OCI-LY1 (cell line): ENCODE data around the gene B3GNT5.

Experiments
- H2AFZ ChIP-seq: fragments of 200-600 bp; sonication (generic), shearing (Covaris generic); 2 replicates; pipeline ENCODE4 v1.6.0; 2014; ENCODE audit warnings: antibody characterized with exemption, mild to moderate bottlenecking, low read length
- H3F3A ChIP-seq: fragments of 200-600 bp; sonication (generic), shearing (Covaris generic); 2 replicates; pipeline ENCODE4 v1.6.0; 2014; ENCODE audit warnings: mild to moderate bottlenecking, antibody characterized with exemption, low read length, moderate library complexity; ENCODE audit not compliant: insufficient read depth
- H3K27ac ChIP-seq: fragments of 200-600 bp; sonication (generic); 2 replicates; pipeline ENCODE4 v1.5.1; 2014; ENCODE audit warnings: low read length, mixed run types, mild to moderate bottlenecking, low read depth; ENCODE audit not compliant: poor library complexity, severe bottlenecking
- H3K27me3 ChIP-seq: fragments of 200-600 bp; sonication (generic); 2 replicates; pipeline ENCODE4 v1.6.0; 2014; ENCODE audit warnings: antibody characterized with exemption, mild to moderate bottlenecking, low read length, moderate library complexity; ENCODE audit not compliant: insufficient read depth
- H3K36me3 ChIP-seq: fragments of 200-600 bp; sonication (generic); 2 replicates; pipeline ENCODE4 v1.6.1; 2014; ENCODE audit warnings: mild to moderate bottlenecking, antibody characterized with exemption, low read length, moderate library complexity, mixed read lengths; ENCODE audit not compliant: insufficient read depth
- H3K4me1 ChIP-seq: fragments of 200-600 bp; sonication (generic); 2 replicates; pipeline ENCODE4 v1.5.1; 2014; ENCODE audit warnings: mild to moderate bottlenecking, low read length, moderate library complexity; ENCODE audit not compliant: insufficient read depth, severe bottlenecking
- H3K4me2 ChIP-seq: fragments of 200-600 bp; sonication (generic), shearing (Covaris generic); 2 replicates; pipeline ENCODE4 v1.6.1; 2014; ENCODE audit warnings: low read length
- H3K4me3 ChIP-seq: fragments of 200-600 bp; sonication (generic); 2 replicates; pipeline ENCODE4 v1.5.1; 2014; ENCODE audit warnings: low read length, low read depth, mild to moderate bottlenecking, mixed read lengths; ENCODE audit not compliant: poor library complexity, severe bottlenecking
- H3K79me2 ChIP-seq: fragments of 200-600 bp; shearing (Covaris generic); 2 replicates; pipeline ENCODE4 v1.6.1; 2016; ENCODE audit warnings: mixed run types, low read length, mixed read lengths; ENCODE audit not compliant: insufficient read depth
- H3K9ac ChIP-seq: fragments of 200-600 bp; sonication (generic), shearing (Covaris generic); 2 replicates; pipeline ENCODE4 v1.6.1; 2014; ENCODE audit warnings: mild to moderate bottlenecking, low read length, mixed read lengths
- H3K9me2 ChIP-seq: fragments of 200-600 bp; sonication (generic), shearing (Covaris generic); 2 replicates; pipeline ENCODE4 v1.6.1; 2014; ENCODE audit warnings: low read depth, mild to moderate bottlenecking, low read length, mixed read lengths
- H3K9me3 ChIP-seq: fragments of 200-600 bp; shearing (Covaris generic); 2 replicates; pipeline ENCODE4 v1.6.1; 2014; ENCODE audit warnings: low read length, mixed read lengths
- H4K20me1 ChIP-seq: fragments of 200-600 bp; sonication (generic), shearing (Covaris generic); 2 replicates; pipeline ENCODE4 v1.6.0; 2016; ENCODE audit warnings: mild to moderate bottlenecking, low read length; ENCODE audit not compliant: insufficient read depth
- EZH2 ChIP-seq: fragments of 200-600 bp; sonication (generic), shearing (Covaris generic); IDR thresholded peaks from 2 replicates; pipeline ENCODE4 v1.8.0; 2017; ENCODE audit warnings: borderline replicate concordance, mixed run types, mild to moderate bottlenecking, antibody characterized with exemption, low read length, moderate library complexity, mixed read lengths
- TF ChIP-seq, protein P1 (sequence below): fragments of 200-600 bp; sonication (generic), shearing (Covaris generic); IDR thresholded peaks from 2 replicates; pipeline ENCODE4 v1.5.1; 2017; ENCODE audit warnings: mild to moderate bottlenecking, antibody characterized with exemption, low read length, moderate library complexity, mixed read lengths

B3GNT5 gene

DNA sequence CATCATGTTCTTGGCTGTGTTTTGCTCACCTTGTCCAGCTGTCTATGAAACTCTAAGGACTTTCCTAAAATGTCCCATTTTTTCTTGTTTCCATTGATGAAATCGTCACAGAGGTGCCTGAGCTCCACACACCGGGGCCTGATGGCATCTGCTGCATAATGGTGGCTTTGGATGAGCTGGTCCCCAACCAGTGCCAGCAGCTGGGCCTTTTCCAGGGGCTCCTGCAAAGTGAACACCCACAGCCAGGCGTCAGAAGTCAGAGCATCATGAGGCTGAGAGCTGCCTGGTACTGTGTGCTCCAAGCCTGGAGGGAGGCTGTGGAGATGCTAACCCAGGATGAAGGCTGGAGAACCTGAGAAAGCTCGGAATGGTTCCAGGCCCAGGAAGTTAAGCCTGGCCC, 46.9 kb downstream of the B3GNT5 start:
- H3K4me2 ChIP-seq, result no peak overlapping the region
- no peaks in the 10 kb centered on the region for H3K79me2 ChIP-seq
- H2AFZ ChIP-seq, result no peak overlapping the region
- H3K9me3 ChIP-seq, result no peaks in the 10 kb centered on the region
- H3K4me1 ChIP-seq, result no peaks in the 10 kb centered on the region
- no peaks in the 10 kb centered on the region for H3K36me3 ChIP-seq
- H3K27me3 ChIP-seq, result peaks cover 8% of the 10 kb centered on the region; the same call in 1 of the 2 replicates
- H3K9me2 ChIP-seq, result no peaks in the 10 kb centered on the region
- H3F3A ChIP-seq, result no peaks in the 10 kb centered on the region
- TF ChIP-seq, protein P1, sequence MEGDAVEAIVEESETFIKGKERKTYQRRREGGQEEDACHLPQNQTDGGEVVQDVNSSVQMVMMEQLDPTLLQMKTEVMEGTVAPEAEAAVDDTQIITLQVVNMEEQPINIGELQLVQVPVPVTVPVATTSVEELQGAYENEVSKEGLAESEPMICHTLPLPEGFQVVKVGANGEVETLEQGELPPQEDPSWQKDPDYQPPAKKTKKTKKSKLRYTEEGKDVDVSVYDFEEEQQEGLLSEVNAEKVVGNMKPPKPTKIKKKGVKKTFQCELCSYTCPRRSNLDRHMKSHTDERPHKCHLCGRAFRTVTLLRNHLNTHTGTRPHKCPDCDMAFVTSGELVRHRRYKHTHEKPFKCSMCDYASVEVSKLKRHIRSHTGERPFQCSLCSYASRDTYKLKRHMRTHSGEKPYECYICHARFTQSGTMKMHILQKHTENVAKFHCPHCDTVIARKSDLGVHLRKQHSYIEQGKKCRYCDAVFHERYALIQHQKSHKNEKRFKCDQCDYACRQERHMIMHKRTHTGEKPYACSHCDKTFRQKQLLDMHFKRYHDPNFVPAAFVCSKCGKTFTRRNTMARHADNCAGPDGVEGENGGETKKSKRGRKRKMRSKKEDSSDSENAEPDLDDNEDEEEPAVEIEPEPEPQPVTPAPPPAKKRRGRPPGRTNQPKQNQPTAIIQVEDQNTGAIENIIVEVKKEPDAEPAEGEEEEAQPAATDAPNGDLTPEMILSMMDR, result no peak
- no peak for TF ChIP-seq EZH2
- H3K4me3 ChIP-seq, result no peak overlapping the region
- no peak overlapping the region for H3K27ac ChIP-seq
- no peaks in the 10 kb centered on the region for H4K20me1 ChIP-seq
- H3K9ac ChIP-seq, result no peak overlapping the region

DNA sequence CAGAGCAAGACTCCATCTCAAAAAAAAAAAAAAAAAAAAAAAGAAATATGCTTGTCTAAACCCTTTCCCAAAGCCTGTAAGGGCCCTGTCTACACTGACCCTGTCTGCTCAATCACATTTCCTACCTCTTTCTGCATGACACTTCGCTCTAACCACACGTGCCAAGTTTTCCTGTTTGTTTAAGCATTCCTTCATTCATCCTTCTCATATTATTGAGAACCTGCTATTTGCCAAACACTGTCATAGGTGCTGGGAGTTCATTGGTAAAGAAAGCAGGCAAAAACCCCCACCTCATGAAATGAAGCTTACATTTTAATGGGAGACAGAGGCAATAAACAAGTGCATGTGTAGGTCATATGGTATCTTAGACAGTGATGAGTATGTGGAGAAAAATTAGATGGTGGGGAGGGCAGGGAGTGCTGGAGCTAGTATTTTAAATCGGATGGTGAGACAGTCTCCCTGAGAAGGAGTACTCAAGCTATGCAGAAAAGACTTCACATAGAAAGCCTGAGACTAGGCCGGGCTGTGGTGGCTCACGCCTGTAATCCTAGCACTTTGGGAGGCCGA, 48.0 kb downstream of the B3GNT5 start:
- TF ChIP-seq, protein P1, result no peak
- TF ChIP-seq EZH2, result no peak
- H3K4me3 ChIP-seq, result no peak overlapping the region
- no peaks in the 10 kb centered on the region for H4K20me1 ChIP-seq
- no peaks in the 10 kb centered on the region for H3K9me3 ChIP-seq
- no peak overlapping the region for H3K9ac ChIP-seq
- no peaks in the 10 kb centered on the region for H3K9me2 ChIP-seq
- no peak overlapping the region for H3K4me2 ChIP-seq
- H3K27ac ChIP-seq, result no peak overlapping the region
- no peaks in the 10 kb centered on the region for H3K4me1 ChIP-seq
- no peaks in the 10 kb centered on the region for H3K36me3 ChIP-seq
- H3K27me3 ChIP-seq, result peaks cover 8% of the 10 kb centered on the region; the same call in 1 of the 2 replicates
- H3F3A ChIP-seq, result no peaks in the 10 kb centered on the region
- no peak overlapping the region for H2AFZ ChIP-seq
- no peaks in the 10 kb centered on the region for H3K79me2 ChIP-seq

DNA sequence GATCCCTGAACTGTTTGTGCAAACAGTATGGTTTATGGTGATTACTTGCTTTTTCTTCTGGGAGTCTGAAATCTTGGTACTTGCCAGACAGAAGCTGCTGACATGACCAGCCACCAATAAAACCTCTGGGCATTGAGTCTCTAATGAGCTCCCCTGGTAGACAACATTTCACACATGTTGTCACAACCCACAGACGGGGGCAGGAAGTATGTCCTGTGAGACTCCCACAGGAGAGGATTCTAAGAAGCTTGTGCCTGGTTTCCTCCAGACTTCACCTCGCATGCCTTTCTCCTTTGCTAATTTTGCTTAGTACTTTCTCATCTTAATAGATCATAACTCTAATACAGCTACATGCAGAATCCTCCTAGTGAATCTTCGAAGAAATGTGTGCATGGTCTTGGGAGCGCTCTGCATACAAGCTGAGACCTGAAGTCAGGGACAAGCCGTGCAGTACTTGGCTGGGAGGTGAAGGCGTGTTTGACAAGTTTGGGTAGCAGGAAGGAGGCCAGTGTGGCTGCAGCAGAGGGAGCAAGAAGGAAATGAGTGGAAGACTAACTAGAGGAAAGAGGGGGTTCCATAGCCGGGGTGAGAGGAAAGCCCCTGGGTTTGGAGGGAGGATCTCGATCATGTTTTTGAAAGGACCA, 49.0 kb downstream of the B3GNT5 start:
- Histone ChIP-seq H3K36me3 (no peaks in the 10 kb centered on the region), H3K9ac (no peak overlapping the region)

More for the DNA sequence above, 49.0 kb downstream of the B3GNT5 start:
- Histone ChIP-seq H3K9me2 (no peaks in the 10 kb centered on the region), H3K79me2 (no peaks in the 10 kb centered on the region), H3K27me3 (peaks cover 8% of the 10 kb centered on the region; the same call in 1 of the 2 replicates), H3F3A (no peaks in the 10 kb centered on the region), H3K9me3 (no peaks in the 10 kb centered on the region), H3K4me2 (no peak overlapping the region), H2AFZ (no peak overlapping the region), H3K4me1 (no peaks in the 10 kb centered on the region), H3K27ac (no peak overlapping the region), H4K20me1 (no peaks in the 10 kb centered on the region), H3K4me3 (no peak overlapping the region)
- TF ChIP-seq EZH2, result no peak
